ENCODE data around the gene ZGRF1. TPM values are rescaled to one million over a fixed set of nuclear protein-coding genes. Genes with fewer than 3 reads are reported as not detected.
"Not testable (repeated sequence)": the region's sequence is repeated elsewhere in the genome, so short reads cannot be mapped to it uniquely, and the experiment has no call there.

The ZGRF1 gene
- total and polyA plus RNA-seq, 10 of the 15 experiments (the other 5 are each of a cell fraction or from before 2014, with no cell fraction given): 8.5 to 32.1 (median 20.1) TPM

- CTCF ChIA-PET: interaction anchor here (0.9 to 3.3 kb wide), 5 partner anchors 8 to 293 kb away, joined by 3 to 11 read pairs (median 9); partner anchors contain the start of gene LARP7
- Histone ChIP-seq H3K9me3 (replicated peaks; ENCODE audit: control insufficient read depth, insufficient read depth, low read length) (no peaks in the 10 kb centered on the region), H3K4me1 (ENCODE audit: control insufficient read depth, insufficient read depth, low read length) (peaks cover 9% of the 10 kb centered on the region), H3K4me2 (ENCODE audit: control insufficient read depth, insufficient read depth) (no peak overlapping the region), H3K27ac (ENCODE audit: control insufficient read depth, insufficient read depth) (no peak overlapping the region), H3K4me3 (no peak overlapping the region), H3K79me2 (ENCODE audit: control insufficient read depth, insufficient read depth, low read length) (peaks cover 2% of the 10 kb centered on the region; the same call in 1 of the 2 replicates), H3K27me3 (replicated peaks in 1 of 2; ENCODE audit: control insufficient read depth in 2 of 2, insufficient read depth in 2 of 2, low read length in 1 of 2) (no peaks in the 10 kb centered on the region), H3K9ac (ENCODE audit: control insufficient read depth, insufficient read depth, low read length) (no peak overlapping the region), H2AFZ (ENCODE audit: control insufficient read depth, low read depth, low read length) (no peak overlapping the region), H4K20me1 (ENCODE audit: control insufficient read depth, insufficient read depth) (no peaks in the 10 kb centered on the region), H3K36me3 (ENCODE audit: control insufficient read depth in 2 of 2, insufficient read depth in 2 of 2, low read length in 1 of 2) (peaks cover 3 to 15% of the 10 kb centered on the region in 2 experiments)
- DNase-seq (ENCODE audit: low read depth, low spot score): no peak
- SMC1A ChIA-PET (ENCODE audit: uncharacterized antibody, unreplicated experiment): interaction anchor here (1.4 to 4.9 kb wide), 3 partner anchors 11 to 293 kb away, joined by 6 to 24 read pairs (median 8); no protein-coding TSS in a partner anchor
- POLR2A ChIA-PET: interaction anchor here (0.6 to 0.9 kb wide), 2 partner anchors 8 to 26 kb away, joined by 3 read pairs; partner anchors contain the start of gene LARP7
- intact Hi-C loops (cut with micrococcal nuclease; ENCODE audit: unreplicated experiment) (no loop called here), in situ Hi-C loops (cut with MboI) (no loop called here)
- WGBS (ENCODE audit: insufficient coverage, insufficient replicate concordance, low lambda C conversion rate, missing lambda C conversion rate): 96% methylated on average over 7 of the region's 8 CpGs
- TF ChIP-seq SIX5 (IDR thresholded peaks at IDR 0.05; ENCODE audit: low read depth, low read length, severe bottlenecking) (no peak), EZH2 (IDR thresholded peaks at IDR 0.05; ENCODE audit: borderline replicate concordance, control insufficient read depth, low read depth, low read length) (no peak), MTA3 (IDR thresholded peaks at IDR 0.05; ENCODE audit: borderline replicate concordance, low read length) (no peak), POLR2AphosphoS2 (IDR thresholded peaks at IDR 0.05; ENCODE audit: low read depth, low read length) (no peak), SMAD5 (IDR thresholded peaks at IDR 0.05; ENCODE audit: low read depth) (no peak), IRF4 (IDR thresholded peaks at IDR 0.05; ENCODE audit: low read depth, low read length) (no peak), IRF5 (IDR thresholded peaks at IDR 0.05; ENCODE audit: borderline replicate concordance) (no peak), HDGF (IDR thresholded peaks at IDR 0.05) (no peak), ZNF622 (IDR thresholded peaks at IDR 0.05) (no peak)
- BruUV-seq (replicated peaks): no TSS peak
- ATAC-seq: no peak
- RAD21 ChIA-PET (ENCODE audit: unreplicated experiment): interaction anchor here (1.8 to 2.0 kb wide), 2 partner anchors 10 to 120 kb away, joined by 6 to 7 read pairs; partner anchors contain the start of gene ZGRF1
- no peak for FAIRE-seq
Measured at GRCh38 chr4:112645541-112646329, 9.0 kb upstream of the ZGRF1 start.

- DNase-seq (ENCODE audit: low read depth, low spot score); H3K4me1 ChIP-seq (ENCODE audit: control insufficient read depth, insufficient read depth, low read length); H3K4me2 ChIP-seq (ENCODE audit: control insufficient read depth, insufficient read depth); H4K20me1 ChIP-seq (ENCODE audit: control insufficient read depth, insufficient read depth); H3K27me3 ChIP-seq (replicated peaks in 1 of 2; ENCODE audit: control insufficient read depth in 2 of 2, insufficient read depth in 2 of 2, low read length in 1 of 2); H2AFZ ChIP-seq (ENCODE audit: control insufficient read depth, low read depth, low read length); H3K79me2 ChIP-seq (ENCODE audit: control insufficient read depth, insufficient read depth, low read length); FAIRE-seq; H3K9ac ChIP-seq (ENCODE audit: control insufficient read depth, insufficient read depth, low read length); BruUV-seq (replicated peaks); ATAC-seq; intact Hi-C loops (cut with micrococcal nuclease; ENCODE audit: unreplicated experiment); in situ Hi-C loops (cut with MboI); H3K4me3 ChIP-seq; H3K9me3 ChIP-seq (replicated peaks; ENCODE audit: control insufficient read depth, insufficient read depth, low read length); H3K27ac ChIP-seq (ENCODE audit: control insufficient read depth, insufficient read depth): not testable (repeated sequence)
- CTCF ChIA-PET: interaction anchor here (0.6 to 3.9 kb wide), 7 partner anchors 11 to 294 kb away, joined by 3 to 37 read pairs (median 9); no protein-coding TSS in a partner anchor
- POLR2A ChIA-PET: interaction anchor here (0.6 kb wide), 2 partner anchors 26 to 302 kb away, joined by 3 read pairs; no protein-coding TSS in a partner anchor
- SMC1A ChIA-PET (ENCODE audit: uncharacterized antibody, unreplicated experiment): interaction anchor here (0.6 to 4.9 kb wide), 4 partner anchors 10 to 118 kb away, joined by 3 to 24 read pairs (median 11); no protein-coding TSS in a partner anchor
- 79% methylated on average over 10 of the region's 10 CpGs for WGBS (ENCODE audit: insufficient coverage, insufficient replicate concordance, low lambda C conversion rate, missing lambda C conversion rate)
- peaks cover 3 to 16% of the 10 kb centered on the region in 2 experiments for H3K36me3 ChIP-seq (ENCODE audit: control insufficient read depth in 2 of 2, insufficient read depth in 2 of 2, low read length in 1 of 2)
- RAD21 ChIA-PET (ENCODE audit: unreplicated experiment): interaction anchor here (1.4 to 1.8 kb wide), 2 partner anchors 121 kb away, joined by 3 to 7 read pairs; no protein-coding TSS in a partner anchor
Measured at GRCh38 chr4:112644595-112645535, 8.2 kb upstream of the ZGRF1 start.

Measured in GM12878 (cell line).